Tibial nerve (tissue), 4 donors: ENCODE results near the gene CDK3.

Experiments used
- EP300 ChIP-seq, 2 donors: sonication (generic); formaldehyde crosslinking; IDR thresholded peaks; one replicate each; pipeline ENCODE4 v1.6.1; 2017; ENCODE audit warnings: antibody characterized with exemption in 2 of 2, mild to moderate bottlenecking in 1 of 2
- TF ChIP-seq, protein P1 (sequence below), 5 experiments: fragments of 200-600 bp in 3 of 5; fragments of 450-650 bp in 2 of 5; sonication (generic) in 3 of 5; IDR thresholded peaks; one replicate each; pipeline ENCODE4 v1.5.1; 2016 to 2019; ENCODE audit warnings: antibody characterized with exemption in 5 of 5, mild to moderate bottlenecking in 3 of 5, moderate library complexity in 2 of 5

DNA sequence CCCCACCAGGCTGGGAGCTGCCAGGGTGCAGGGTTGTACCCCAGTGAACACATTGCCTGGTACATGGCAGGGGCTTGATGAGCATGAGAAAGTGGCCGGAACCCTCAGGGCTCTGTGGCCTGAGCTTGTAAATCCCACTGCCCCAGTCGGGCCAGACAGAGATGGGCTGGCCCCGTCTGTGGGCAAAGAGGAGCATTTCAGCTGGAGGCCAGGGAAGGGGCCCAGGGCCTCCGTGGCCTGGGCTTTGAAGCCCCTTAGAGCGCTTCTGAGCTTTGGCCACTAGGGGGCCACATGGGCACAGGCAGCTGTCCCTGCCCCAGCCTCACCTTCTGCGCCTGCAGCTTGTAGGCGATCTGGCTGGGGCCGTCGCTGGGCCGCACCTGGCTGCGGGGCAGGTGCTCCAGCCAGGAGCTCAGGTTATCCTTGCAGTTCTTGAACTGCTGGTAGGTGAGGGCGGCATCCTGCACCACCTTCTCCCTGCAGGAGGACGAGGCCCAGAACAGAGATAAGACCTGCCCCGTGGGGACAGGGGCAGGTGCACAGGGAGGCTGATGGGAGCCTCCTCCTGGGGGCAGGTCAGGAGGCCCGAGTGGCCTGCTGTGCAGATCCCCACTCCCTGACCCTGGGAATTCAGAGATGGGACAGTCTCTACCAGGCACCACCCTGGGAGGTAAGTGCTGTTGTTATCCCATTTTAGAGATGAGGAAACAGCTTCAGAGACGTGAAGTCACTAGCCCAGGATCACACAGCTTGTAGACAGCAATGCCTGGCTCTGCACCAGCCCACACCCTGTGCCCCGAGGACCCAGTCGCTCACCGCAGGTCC, 13.7 kb downstream of the CDK3 start:
- TF ChIP-seq, protein P1, sequence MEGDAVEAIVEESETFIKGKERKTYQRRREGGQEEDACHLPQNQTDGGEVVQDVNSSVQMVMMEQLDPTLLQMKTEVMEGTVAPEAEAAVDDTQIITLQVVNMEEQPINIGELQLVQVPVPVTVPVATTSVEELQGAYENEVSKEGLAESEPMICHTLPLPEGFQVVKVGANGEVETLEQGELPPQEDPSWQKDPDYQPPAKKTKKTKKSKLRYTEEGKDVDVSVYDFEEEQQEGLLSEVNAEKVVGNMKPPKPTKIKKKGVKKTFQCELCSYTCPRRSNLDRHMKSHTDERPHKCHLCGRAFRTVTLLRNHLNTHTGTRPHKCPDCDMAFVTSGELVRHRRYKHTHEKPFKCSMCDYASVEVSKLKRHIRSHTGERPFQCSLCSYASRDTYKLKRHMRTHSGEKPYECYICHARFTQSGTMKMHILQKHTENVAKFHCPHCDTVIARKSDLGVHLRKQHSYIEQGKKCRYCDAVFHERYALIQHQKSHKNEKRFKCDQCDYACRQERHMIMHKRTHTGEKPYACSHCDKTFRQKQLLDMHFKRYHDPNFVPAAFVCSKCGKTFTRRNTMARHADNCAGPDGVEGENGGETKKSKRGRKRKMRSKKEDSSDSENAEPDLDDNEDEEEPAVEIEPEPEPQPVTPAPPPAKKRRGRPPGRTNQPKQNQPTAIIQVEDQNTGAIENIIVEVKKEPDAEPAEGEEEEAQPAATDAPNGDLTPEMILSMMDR (IDR thresholded peaks at IDR 0.05), result peak; percentile 92 to 95 (median 93)
- TF ChIP-seq EP300 (IDR thresholded peaks at IDR 0.05), result no peak
